Activated CD4-positive, CD25-positive, alpha-beta regulatory T cell treated with anti-CD3 and anti-CD28 coated beads, Interleukin-2, amount 50 U/mL, for 72 hours (primary cell): ENCODE data around the gene MARCHF10.
"Not testable (repeated sequence)": the region's sequence is repeated elsewhere in the genome, so short reads cannot be mapped to it uniquely, and the experiment has no call there.

Experiments used
- DNase-seq: peaks from one replicate; pipeline ENCODE4 v3.0.0; 2021

MARCHF10 gene

GRCh38 chr17:62714016-62714777, 93.9 kb downstream of the MARCHF10 start:
- DNase-seq: no peak

- no peak for DNase-seq
These were observed 94.8 kb downstream of the MARCHF10 start for GRCh38 chr17:62713086-62713881.

- no peak for DNase-seq
These were observed 95.9 kb downstream of the MARCHF10 start for GRCh38 chr17:62712171-62712581.

- DNase-seq: no peak
These were observed 99.5 kb downstream of the MARCHF10 start for GRCh38 chr17:62708587-62708986.

GRCh38 chr17:62707425-62707739, 100.7 kb downstream of the MARCHF10 start:
- DNase-seq: no peak

GRCh38 chr17:62706598-62707424, 101.3 kb downstream of the MARCHF10 start:
- DNase-seq: no peak

- DNase-seq: no peak
These were observed 102.1 kb downstream of the MARCHF10 start for GRCh38 chr17:62705778-62706597.

GRCh38 chr17:62705156-62705777, 102.8 kb downstream of the MARCHF10 start:
- no peak for DNase-seq

- DNase-seq: no peak
These were observed 103.6 kb downstream of the MARCHF10 start for GRCh38 chr17:62704381-62704971.

GRCh38 chr17:62703776-62704380, 104.2 kb downstream of the MARCHF10 start:
- peak; percentile 76 for DNase-seq

GRCh38 chr17:62703261-62703775, 104.8 kb downstream of the MARCHF10 start:
- no peak for DNase-seq

GRCh38 chr17:62702746-62703260, 105.3 kb downstream of the MARCHF10 start:
- DNase-seq: no peak

GRCh38 chr17:62701706-62702085, 106.4 kb downstream of the MARCHF10 start:
- no peak for DNase-seq

- no peak for DNase-seq
These were observed 107.0 kb downstream of the MARCHF10 start for GRCh38 chr17:62700964-62701705.

GRCh38 chr17:62698459-62698858, 109.7 kb downstream of the MARCHF10 start:
- DNase-seq: not testable (repeated sequence)

- no peak for DNase-seq
These were observed 111.2 kb downstream of the MARCHF10 start for GRCh38 chr17:62696726-62697490.

GRCh38 chr17:62696256-62696655, 111.9 kb downstream of the MARCHF10 start:
- no peak for DNase-seq

- DNase-seq: not testable (repeated sequence)
These were observed 112.9 kb downstream of the MARCHF10 start for GRCh38 chr17:62695093-62695738.
